ENCODE results near the gene ZRSR2. TPM values are rescaled to one million over a fixed set of nuclear protein-coding genes. Genes with fewer than 3 reads are reported as not detected.
A peak's percentile ranks its signal among the peaks of the same experiment; 100 is the strongest.

The ZRSR2 gene
- total and polyA plus RNA-seq, 10 of the 15 experiments (the other 5 are each of a cell fraction or from before 2014, with no cell fraction given), result 8.8 to 34.1 (median 15.6) TPM

DNA sequence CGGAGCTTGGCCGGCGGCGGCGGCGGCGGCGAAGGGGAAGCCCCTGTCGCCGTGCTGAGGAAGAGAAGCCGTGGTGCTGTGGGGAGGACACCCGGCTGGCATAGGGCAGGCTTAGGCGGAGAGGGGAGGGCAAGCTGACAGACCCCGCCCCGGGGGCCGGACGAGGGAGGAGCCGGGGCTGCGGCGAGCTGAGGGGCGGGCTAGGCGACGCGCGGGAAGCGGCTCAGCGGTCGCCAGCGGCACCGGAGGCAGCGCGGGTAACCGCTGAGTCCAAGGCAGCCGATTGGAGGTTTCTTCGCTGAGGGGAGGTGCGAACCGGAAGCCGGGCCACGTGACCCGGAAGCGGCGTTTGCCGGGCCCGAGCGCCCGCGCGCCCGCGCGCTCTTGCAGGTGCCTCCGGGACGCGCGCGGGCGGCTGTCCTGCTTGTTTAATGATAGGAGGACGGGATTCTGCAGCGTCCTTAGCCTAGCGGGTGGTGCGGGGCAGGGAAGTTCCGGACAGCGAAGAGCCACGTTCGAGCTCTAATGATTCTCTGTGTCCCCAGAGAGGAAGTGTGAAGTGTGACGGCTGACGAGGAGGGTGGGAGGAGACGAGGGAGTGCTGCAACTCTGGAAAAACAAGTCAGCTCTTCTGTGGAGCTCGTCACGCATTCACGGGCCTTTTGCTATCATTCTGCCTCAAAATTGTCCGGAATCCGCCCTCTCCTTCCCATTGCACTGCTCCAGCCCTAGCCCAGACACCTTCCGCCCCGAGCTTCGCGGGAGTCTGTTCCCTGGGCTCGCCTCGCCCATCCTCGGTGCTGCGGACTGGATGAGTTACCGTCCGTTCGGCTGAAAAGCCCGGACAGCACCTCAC, 64.7 kb downstream of the ZRSR2 start, which contains the start of gene AP1S2 (continued):
- TF ChIP-seq, protein P1, sequence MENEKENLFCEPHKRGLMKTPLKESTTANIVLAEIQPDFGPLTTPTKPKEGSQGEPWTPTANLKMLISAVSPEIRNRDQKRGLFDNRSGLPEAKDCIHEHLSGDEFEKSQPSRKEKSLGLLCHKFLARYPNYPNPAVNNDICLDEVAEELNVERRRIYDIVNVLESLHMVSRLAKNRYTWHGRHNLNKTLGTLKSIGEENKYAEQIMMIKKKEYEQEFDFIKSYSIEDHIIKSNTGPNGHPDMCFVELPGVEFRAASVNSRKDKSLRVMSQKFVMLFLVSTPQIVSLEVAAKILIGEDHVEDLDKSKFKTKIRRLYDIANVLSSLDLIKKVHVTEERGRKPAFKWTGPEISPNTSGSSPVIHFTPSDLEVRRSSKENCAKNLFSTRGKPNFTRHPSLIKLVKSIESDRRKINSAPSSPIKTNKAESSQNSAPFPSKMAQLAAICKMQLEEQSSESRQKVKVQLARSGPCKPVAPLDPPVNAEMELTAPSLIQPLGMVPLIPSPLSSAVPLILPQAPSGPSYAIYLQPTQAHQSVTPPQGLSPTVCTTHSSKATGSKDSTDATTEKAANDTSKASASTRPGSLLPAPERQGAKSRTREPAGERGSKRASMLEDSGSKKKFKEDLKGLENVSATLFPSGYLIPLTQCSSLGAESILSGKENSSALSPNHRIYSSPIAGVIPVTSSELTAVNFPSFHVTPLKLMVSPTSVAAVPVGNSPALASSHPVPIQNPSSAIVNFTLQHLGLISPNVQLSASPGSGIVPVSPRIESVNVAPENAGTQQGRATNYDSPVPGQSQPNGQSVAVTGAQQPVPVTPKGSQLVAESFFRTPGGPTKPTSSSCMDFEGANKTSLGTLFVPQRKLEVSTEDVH (IDR thresholded peaks at IDR 0.05; ENCODE audit: low read depth, partially characterized antibody), result no peak
- no peak for TF ChIP-seq SIN3A (IDR thresholded peaks at IDR 0.05; ENCODE audit: low read depth, low read length)
- TF ChIP-seq ESRRA (IDR thresholded peaks at IDR 0.05; ENCODE audit: low read length), result no peak
- TF ChIP-seq ZNF622 (IDR thresholded peaks at IDR 0.05), result no peak
- TF ChIP-seq RAD21 (IDR thresholded peaks at IDR 0.05; ENCODE audit: insufficient read depth, low read depth, low read length), result no peak
- TF ChIP-seq MTA2 (IDR thresholded peaks at IDR 0.05; ENCODE audit: low read depth), result no peak
- TF ChIP-seq ATF7 (IDR thresholded peaks at IDR 0.05; ENCODE audit: low read depth), result no peak
- TF ChIP-seq MXI1 (IDR thresholded peaks at IDR 0.05; ENCODE audit: low read depth, low read length), result peak; percentile 33; the same call in 1 of the 2 replicates
- TF ChIP-seq CBX3 (IDR thresholded peaks at IDR 0.05; ENCODE audit: borderline replicate concordance, low read depth), result no peak
- no peak for TF ChIP-seq POU2F2 (IDR thresholded peaks at IDR 0.05; ENCODE audit: borderline replicate concordance, low read depth, low read length)
- peak; percentile 29; the same call in 1 of the 2 replicates for TF ChIP-seq ASH2L (IDR thresholded peaks at IDR 0.05; ENCODE audit: borderline replicate concordance, low read depth)
- TF ChIP-seq FOXM1 (IDR thresholded peaks at IDR 0.05; ENCODE audit: low read depth, low read length), result no peak
- TF ChIP-seq, protein P2, sequence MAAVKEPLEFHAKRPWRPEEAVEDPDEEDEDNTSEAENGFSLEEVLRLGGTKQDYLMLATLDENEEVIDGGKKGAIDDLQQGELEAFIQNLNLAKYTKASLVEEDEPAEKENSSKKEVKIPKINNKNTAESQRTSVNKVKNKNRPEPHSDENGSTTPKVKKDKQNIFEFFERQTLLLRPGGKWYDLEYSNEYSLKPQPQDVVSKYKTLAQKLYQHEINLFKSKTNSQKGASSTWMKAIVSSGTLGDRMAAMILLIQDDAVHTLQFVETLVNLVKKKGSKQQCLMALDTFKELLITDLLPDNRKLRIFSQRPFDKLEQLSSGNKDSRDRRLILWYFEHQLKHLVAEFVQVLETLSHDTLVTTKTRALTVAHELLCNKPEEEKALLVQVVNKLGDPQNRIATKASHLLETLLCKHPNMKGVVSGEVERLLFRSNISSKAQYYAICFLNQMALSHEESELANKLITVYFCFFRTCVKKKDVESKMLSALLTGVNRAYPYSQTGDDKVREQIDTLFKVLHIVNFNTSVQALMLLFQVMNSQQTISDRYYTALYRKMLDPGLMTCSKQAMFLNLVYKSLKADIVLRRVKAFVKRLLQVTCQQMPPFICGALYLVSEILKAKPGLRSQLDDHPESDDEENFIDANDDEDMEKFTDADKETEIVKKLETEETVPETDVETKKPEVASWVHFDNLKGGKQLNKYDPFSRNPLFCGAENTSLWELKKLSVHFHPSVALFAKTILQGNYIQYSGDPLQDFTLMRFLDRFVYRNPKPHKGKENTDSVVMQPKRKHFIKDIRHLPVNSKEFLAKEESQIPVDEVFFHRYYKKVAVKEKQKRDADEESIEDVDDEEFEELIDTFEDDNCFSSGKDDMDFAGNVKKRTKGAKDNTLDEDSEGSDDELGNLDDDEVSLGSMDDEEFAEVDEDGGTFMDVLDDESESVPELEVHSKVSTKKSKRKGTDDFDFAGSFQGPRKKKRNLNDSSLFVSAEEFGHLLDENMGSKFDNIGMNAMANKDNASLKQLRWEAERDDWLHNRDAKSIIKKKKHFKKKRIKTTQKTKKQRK (IDR thresholded peaks at IDR 0.05; ENCODE audit: low read depth, low read length), result no peak
- TF ChIP-seq KAT2A (conservative IDR thresholded peaks at IDR 0.05; ENCODE audit: control insufficient read depth, low read depth, low read length), result no peak
- TF ChIP-seq EZH2 (IDR thresholded peaks at IDR 0.05; ENCODE audit: borderline replicate concordance, control insufficient read depth, low read depth, low read length), result no peak
- no peak for TF ChIP-seq IRF4 (IDR thresholded peaks at IDR 0.05; ENCODE audit: low read depth, low read length)
- TF ChIP-seq ATF2 (IDR thresholded peaks at IDR 0.05; ENCODE audit: low read length), result no peak
- TF ChIP-seq SUZ12 (IDR thresholded peaks at IDR 0.05; ENCODE audit: unreplicated experiment), result no peak
- TF ChIP-seq NR2F1 (conservative IDR thresholded peaks at IDR 0.05), result 0 out of 2 replicates have a peak, but pooled peaks have one; percentile 7
- TF ChIP-seq RCOR1 (conservative IDR thresholded peaks at IDR 0.05; ENCODE audit: low read depth, low read length), result no peak
- TF ChIP-seq, protein P3, sequence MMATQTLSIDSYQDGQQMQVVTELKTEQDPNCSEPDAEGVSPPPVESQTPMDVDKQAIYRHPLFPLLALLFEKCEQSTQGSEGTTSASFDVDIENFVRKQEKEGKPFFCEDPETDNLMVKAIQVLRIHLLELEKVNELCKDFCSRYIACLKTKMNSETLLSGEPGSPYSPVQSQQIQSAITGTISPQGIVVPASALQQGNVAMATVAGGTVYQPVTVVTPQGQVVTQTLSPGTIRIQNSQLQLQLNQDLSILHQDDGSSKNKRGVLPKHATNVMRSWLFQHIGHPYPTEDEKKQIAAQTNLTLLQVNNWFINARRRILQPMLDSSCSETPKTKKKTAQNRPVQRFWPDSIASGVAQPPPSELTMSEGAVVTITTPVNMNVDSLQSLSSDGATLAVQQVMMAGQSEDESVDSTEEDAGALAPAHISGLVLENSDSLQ (IDR thresholded peaks at IDR 0.05), result peak; percentile 38; the same call in 1 of the 2 replicates
